Measurements from ENCODE around the gene AXIN2. TPM values are rescaled to one million over a fixed set of nuclear protein-coding genes. Genes with fewer than 3 reads are reported as not detected.

The AXIN2 gene
- polyA plus RNA-seq, 1 experiment: 2.8 TPM

- ChIA-PET POLR2A (no interaction called here), CTCF (interaction anchor here (0.8 kb wide), 1 partner anchor 489 kb away, joined by 7 read pairs; no protein-coding TSS in a partner anchor)
- no peaks in the 10 kb centered on the region; the same call in 1 of the 2 replicates for H3K9me3 ChIP-seq (ENCODE audit: control insufficient read depth, insufficient read depth, low read length)
- no peak overlapping the region for H3K27ac ChIP-seq (ENCODE audit: low read depth, low read length)
- DNase-seq (ENCODE audit: low read depth, low spot score): no peak
- no peaks in the 10 kb centered on the region for H3K27me3 ChIP-seq (ENCODE audit: control insufficient read depth, insufficient read depth, low read length)
- TF ChIP-seq CTCF (IDR thresholded peaks at IDR 0.05; ENCODE audit: low read depth, low read length): no peak
- H3K4me3 ChIP-seq (ENCODE audit: low read depth, low read length): no peak overlapping the region
These were observed 14.9 kb downstream of the AXIN2 start for GRCh38 chr17:65546579-65546978.

- Histone ChIP-seq H3K27ac (ENCODE audit: low read depth, low read length) (no peak overlapping the region), H3K27me3 (ENCODE audit: control insufficient read depth, insufficient read depth, low read length) (no peaks in the 10 kb centered on the region), H3K9me3 (ENCODE audit: control insufficient read depth, insufficient read depth, low read length) (no peaks in the 10 kb centered on the region; the same call in 1 of the 2 replicates), H3K4me3 (ENCODE audit: low read depth, low read length) (no peak overlapping the region)
- ChIA-PET POLR2A (no interaction called here), CTCF (interaction anchor here (0.8 kb wide), 1 partner anchor 490 kb away, joined by 7 read pairs; no protein-coding TSS in a partner anchor)
- no peak for DNase-seq (ENCODE audit: low read depth, low spot score)
- TF ChIP-seq CTCF (IDR thresholded peaks at IDR 0.05; ENCODE audit: low read depth, low read length): no peak
These were observed 15.5 kb downstream of the AXIN2 start for GRCh38 chr17:65545705-65546523.

GRCh38 chr17:65544672-65545071, 16.8 kb downstream of the AXIN2 start:
- POLR2A ChIA-PET: no interaction called here
- no peak overlapping the region for H3K27ac ChIP-seq (ENCODE audit: low read depth, low read length)
- H3K9me3 ChIP-seq (ENCODE audit: control insufficient read depth, insufficient read depth, low read length): no peaks in the 10 kb centered on the region; the same call in 1 of the 2 replicates
- no peak for TF ChIP-seq CTCF (IDR thresholded peaks at IDR 0.05; ENCODE audit: low read depth, low read length)
- no peak for DNase-seq (ENCODE audit: low read depth, low spot score)
- CTCF ChIA-PET: interaction anchor here (0.6 kb wide), 1 partner anchor 10 kb away, joined by 6 read pairs; no protein-coding TSS in a partner anchor
- H3K27me3 ChIP-seq (ENCODE audit: control insufficient read depth, insufficient read depth, low read length): no peaks in the 10 kb centered on the region
- H3K4me3 ChIP-seq (ENCODE audit: low read depth, low read length): no peak overlapping the region

GRCh38 chr17:65542610-65543009, 18.8 kb downstream of the AXIN2 start:
- ChIA-PET POLR2A (no interaction called here), CTCF (no interaction called here)
- Histone ChIP-seq H3K4me3 (ENCODE audit: low read depth, low read length) (no peak overlapping the region), H3K27me3 (ENCODE audit: control insufficient read depth, insufficient read depth, low read length) (no peaks in the 10 kb centered on the region), H3K27ac (ENCODE audit: low read depth, low read length) (no peak overlapping the region), H3K9me3 (ENCODE audit: control insufficient read depth, insufficient read depth, low read length) (no peaks in the 10 kb centered on the region; the same call in 1 of the 2 replicates)
- DNase-seq (ENCODE audit: low read depth, low spot score): no peak
- TF ChIP-seq CTCF (IDR thresholded peaks at IDR 0.05; ENCODE audit: low read depth, low read length): no peak

- H3K4me3 ChIP-seq (ENCODE audit: low read depth, low read length): no peak overlapping the region
- ChIA-PET POLR2A (no interaction called here), CTCF (no interaction called here)
- no peak for DNase-seq (ENCODE audit: low read depth, low spot score)
- H3K27me3 ChIP-seq (ENCODE audit: control insufficient read depth, insufficient read depth, low read length): no peaks in the 10 kb centered on the region
- TF ChIP-seq CTCF (IDR thresholded peaks at IDR 0.05; ENCODE audit: low read depth, low read length): no peak
- H3K9me3 ChIP-seq (ENCODE audit: control insufficient read depth, insufficient read depth, low read length): no peaks in the 10 kb centered on the region; the same call in 1 of the 2 replicates
- no peak overlapping the region for H3K27ac ChIP-seq (ENCODE audit: low read depth, low read length)
These were observed 19.4 kb downstream of the AXIN2 start for GRCh38 chr17:65542067-65542466.
